ENCODE results near the gene EFEMP1.

Gene EFEMP1

DNA sequence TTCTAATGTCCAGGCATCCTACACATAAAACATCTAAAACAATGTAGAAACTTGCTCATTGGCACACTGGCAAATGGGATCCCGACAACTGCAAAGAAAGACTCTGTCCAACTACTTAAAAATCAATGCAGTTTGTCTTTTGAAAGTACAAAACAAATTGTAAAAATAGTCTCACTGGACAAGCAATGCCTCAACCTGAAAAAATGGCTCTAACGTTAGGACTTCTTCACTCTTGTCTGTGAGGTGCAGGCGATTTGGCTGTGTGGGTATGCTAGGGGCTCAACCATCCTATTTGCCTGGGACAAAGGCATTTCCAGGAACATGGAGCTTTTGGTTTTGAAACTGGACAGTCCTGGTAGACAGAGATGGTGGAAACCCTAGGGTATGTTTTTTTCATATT lies 10.7 kb downstream of the EFEMP1 start:
- Histone ChIP-seq H3K4me3 (replicated peaks; ENCODE audit: insufficient read depth, low read length) (no peak overlapping the region), H3K27me3 (ENCODE audit: insufficient read depth, poor library complexity, severe bottlenecking) (peaks cover 2% of the 10 kb centered on the region), H3K27ac (replicated peaks) (no peak overlapping the region)
- no peak for TF ChIP-seq SPI1 (IDR thresholded peaks at IDR 0.05; ENCODE audit: borderline replicate concordance, low read depth)
- TF ChIP-seq, protein P1, sequence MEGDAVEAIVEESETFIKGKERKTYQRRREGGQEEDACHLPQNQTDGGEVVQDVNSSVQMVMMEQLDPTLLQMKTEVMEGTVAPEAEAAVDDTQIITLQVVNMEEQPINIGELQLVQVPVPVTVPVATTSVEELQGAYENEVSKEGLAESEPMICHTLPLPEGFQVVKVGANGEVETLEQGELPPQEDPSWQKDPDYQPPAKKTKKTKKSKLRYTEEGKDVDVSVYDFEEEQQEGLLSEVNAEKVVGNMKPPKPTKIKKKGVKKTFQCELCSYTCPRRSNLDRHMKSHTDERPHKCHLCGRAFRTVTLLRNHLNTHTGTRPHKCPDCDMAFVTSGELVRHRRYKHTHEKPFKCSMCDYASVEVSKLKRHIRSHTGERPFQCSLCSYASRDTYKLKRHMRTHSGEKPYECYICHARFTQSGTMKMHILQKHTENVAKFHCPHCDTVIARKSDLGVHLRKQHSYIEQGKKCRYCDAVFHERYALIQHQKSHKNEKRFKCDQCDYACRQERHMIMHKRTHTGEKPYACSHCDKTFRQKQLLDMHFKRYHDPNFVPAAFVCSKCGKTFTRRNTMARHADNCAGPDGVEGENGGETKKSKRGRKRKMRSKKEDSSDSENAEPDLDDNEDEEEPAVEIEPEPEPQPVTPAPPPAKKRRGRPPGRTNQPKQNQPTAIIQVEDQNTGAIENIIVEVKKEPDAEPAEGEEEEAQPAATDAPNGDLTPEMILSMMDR (IDR thresholded peaks at IDR 0.05; ENCODE audit: insufficient read depth, low read length) = no peak
- no peak for TF ChIP-seq REST (IDR thresholded peaks at IDR 0.05; ENCODE audit: insufficient replicate concordance, low read depth)
- no peak for TF ChIP-seq POLR2AphosphoS5 (IDR thresholded peaks at IDR 0.05; ENCODE audit: low read depth)
- TF ChIP-seq GABPA (IDR thresholded peaks at IDR 0.05; ENCODE audit: low read depth) = no peak
- DNase-seq (ENCODE audit: low read depth in 1 of 2, low spot score in 1 of 2) = no peak

- H3K27me3 ChIP-seq (ENCODE audit: insufficient read depth, poor library complexity, severe bottlenecking) = peaks cover 2% of the 10 kb centered on the region
- TF ChIP-seq GABPA (IDR thresholded peaks at IDR 0.05; ENCODE audit: low read depth) (no peak), POLR2AphosphoS5 (IDR thresholded peaks at IDR 0.05; ENCODE audit: low read depth) (no peak), SPI1 (IDR thresholded peaks at IDR 0.05; ENCODE audit: borderline replicate concordance, low read depth) (no peak), REST (IDR thresholded peaks at IDR 0.05; ENCODE audit: insufficient replicate concordance, low read depth) (no peak)
- TF ChIP-seq, protein P1 (IDR thresholded peaks at IDR 0.05; ENCODE audit: insufficient read depth, low read length) = no peak
- H3K4me3 ChIP-seq (replicated peaks; ENCODE audit: insufficient read depth, low read length) = no peak overlapping the region
- H3K27ac ChIP-seq (replicated peaks) = no peak overlapping the region
- DNase-seq (ENCODE audit: low read depth in 1 of 2, low spot score in 1 of 2) = no peak
Measured at GRCh38 chr2:55910077-55910476, 13.5 kb downstream of the EFEMP1 start.

DNA sequence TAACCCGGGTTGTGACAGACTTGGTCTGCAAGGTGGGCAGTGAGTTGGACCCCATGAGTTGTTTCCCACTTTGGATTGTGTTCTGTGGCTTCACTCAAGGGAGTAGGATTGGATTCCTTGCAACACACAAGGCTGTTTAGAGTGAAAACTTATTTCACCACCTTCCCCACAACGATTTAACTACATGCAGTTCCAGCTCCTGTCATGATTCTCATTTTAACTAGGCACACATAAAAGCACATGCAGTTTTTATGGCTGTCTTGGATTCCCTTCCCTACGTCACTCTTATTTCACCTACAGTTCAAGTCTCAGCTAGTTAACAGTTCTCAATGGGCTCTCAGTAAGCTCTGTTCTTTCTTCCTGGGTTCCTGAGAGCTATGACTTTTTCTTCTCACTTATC lies 15.9 kb downstream of the EFEMP1 start:
- H3K4me3 ChIP-seq (replicated peaks; ENCODE audit: insufficient read depth, low read length) = no peak overlapping the region
- H3K27me3 ChIP-seq (ENCODE audit: insufficient read depth, poor library complexity, severe bottlenecking) = peaks cover 2% of the 10 kb centered on the region
- TF ChIP-seq REST (IDR thresholded peaks at IDR 0.05; ENCODE audit: insufficient replicate concordance, low read depth) = no peak
- TF ChIP-seq, protein P1 (IDR thresholded peaks at IDR 0.05; ENCODE audit: insufficient read depth, low read length) = no peak
- TF ChIP-seq SPI1 (IDR thresholded peaks at IDR 0.05; ENCODE audit: borderline replicate concordance, low read depth) = no peak
- no peak overlapping the region for H3K27ac ChIP-seq (replicated peaks)
- no peak for DNase-seq (ENCODE audit: low read depth in 1 of 2, low spot score in 1 of 2)

Measured in HL-60 (cell line).